HG03097 (cell line): ENCODE results near the gene ROBO1.

Experiments used
- ATAC-seq: cut with Tn5 transposase; IDR thresholded peaks from one replicate; pipeline ENCODE4 v1.9.1; 2021; ENCODE audit not compliant: unreplicated experiment, low FRiP score

Gene ROBO1

GRCh38 chr3:78629544-78629943, 1138.3 kb downstream of the ROBO1 start:
- ATAC-seq, result no peak

- no peak for ATAC-seq
These were observed 1146.6 kb downstream of the ROBO1 start for GRCh38 chr3:78621061-78621716.

- ATAC-seq, result no peak
These were observed 1153.3 kb downstream of the ROBO1 start for GRCh38 chr3:78614486-78614885.

DNA sequence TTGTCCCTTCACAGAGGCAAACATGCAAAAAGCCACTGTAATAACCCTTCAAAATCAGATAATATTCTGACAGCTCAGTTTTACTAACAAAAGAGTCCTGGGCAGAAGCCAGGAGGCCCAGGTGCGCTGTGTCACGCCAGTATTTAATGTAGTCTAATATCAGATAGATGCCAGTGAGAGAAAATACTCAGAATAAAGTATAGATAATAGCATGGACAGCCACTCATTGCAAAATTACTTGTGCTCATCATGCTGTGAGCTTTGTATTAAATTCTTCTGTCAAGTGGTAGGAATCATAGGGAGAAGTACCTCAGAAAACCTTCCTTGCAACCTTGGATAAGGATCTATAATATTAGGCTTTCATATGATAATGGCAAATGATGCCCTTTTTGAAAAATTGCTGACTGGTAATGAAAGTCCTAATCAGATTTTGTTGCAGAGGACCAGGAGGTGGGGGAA, 1154.3 kb downstream of the ROBO1 start:
- ATAC-seq, result no peak

DNA sequence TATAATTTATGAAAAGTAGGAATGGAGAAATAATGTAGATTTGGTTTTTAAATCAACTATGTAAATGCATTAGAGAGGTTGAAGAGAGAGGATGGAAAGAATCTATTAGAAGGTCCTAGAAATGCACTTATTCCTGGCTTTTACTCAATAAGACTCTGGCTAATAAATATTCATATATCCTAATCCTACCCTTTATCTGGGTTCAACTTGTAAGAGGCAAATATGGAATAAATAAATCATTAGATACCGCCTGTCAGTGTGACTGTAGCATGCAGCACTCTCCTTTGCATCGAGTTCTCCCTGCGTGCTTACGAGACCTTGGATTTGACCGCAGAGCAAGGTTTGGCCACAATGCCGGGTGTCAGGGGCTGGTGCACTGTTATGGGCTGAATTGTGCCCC, 1156.5 kb downstream of the ROBO1 start:
- no peak for ATAC-seq

DNA sequence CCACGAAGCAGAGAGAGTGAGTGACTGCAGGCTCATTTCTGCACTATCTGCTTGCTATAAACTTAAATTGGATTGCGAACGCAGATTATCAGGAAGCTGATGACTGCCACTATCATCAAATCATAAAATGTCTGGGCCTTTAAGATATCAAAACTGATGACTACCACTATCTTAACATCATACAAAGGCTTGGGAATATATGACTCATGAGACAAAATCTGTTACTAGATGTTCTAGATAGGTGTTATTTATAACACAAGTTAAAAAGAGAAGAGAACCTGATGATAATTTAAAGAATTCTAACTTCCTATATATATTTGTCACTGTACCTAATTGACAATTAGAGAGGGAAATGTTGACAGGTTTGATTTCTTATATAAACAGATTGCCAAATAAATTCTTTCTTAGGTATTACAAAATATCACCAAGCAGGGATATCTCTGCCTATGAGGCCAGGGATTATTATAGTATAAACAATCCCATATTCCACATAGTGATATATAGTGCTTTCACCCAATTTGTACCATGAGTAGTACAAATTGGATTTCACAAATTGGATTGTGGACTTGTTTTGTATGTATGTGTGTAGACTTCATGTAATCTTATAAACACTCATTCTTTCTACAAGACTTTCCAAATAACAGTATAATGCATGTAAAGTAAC, 1157.2 kb downstream of the ROBO1 start:
- no peak for ATAC-seq

GRCh38 chr3:78606756-78607155, 1161.0 kb downstream of the ROBO1 start:
- no peak for ATAC-seq

GRCh38 chr3:78605178-78605577, 1162.6 kb downstream of the ROBO1 start:
- no peak for ATAC-seq

DNA sequence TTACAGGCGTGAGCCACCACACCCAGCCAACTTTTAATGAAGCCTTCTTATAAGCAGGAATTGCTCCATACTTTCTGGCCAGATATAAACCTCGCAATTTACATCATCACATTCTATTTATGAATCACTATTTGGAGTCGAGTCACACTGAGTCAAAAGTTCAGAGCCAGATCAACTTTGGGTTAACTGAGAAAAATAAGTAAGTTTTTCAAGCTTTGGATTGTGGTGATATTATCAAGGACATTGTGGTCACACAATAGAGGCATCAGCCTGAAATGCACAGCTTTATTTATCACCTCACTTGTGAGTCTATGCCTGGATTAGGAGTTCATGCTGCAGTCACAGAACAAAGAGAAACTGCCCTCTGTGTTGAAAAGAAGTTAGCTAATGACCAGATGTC, 1163.5 kb downstream of the ROBO1 start:
- ATAC-seq, result no peak

DNA sequence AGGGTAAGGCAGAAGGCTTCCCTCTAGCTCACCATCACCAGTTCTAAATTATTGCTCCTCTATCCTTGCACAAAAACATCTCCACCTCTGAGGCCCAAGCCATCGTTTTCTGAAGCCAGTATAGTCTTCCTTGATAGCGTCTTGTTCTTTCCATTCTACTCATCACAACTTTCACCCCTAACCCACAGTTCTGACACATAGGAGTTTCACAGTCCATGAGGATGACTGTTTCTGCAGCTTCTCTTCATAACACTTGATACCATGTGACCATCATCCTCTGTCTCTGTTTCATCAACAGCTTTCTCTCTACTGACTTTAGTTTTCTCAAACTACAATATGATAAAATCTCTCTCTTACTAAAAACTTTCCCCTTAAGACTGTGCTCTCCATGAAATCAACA, 1166.5 kb downstream of the ROBO1 start:
- ATAC-seq, result no peak

DNA sequence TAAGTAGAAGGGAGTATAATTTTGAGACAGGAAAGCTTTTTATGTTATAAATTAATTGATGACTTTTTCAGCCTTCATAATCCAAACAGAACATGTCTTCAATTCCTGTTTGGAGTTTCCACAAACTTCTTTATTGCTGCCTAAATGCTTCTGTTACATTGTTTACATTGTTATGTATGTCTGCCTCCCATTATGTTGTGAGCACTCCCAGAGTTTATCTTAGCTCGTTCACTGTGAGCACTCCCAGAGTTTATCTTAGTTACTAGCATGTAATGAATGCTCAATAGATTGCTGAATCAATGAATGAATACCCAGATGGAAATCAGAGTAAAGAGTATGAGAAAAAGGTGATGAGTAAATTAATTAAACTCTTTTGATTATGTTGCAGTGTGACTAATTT, 1178.0 kb downstream of the ROBO1 start:
- ATAC-seq, result no peak

DNA sequence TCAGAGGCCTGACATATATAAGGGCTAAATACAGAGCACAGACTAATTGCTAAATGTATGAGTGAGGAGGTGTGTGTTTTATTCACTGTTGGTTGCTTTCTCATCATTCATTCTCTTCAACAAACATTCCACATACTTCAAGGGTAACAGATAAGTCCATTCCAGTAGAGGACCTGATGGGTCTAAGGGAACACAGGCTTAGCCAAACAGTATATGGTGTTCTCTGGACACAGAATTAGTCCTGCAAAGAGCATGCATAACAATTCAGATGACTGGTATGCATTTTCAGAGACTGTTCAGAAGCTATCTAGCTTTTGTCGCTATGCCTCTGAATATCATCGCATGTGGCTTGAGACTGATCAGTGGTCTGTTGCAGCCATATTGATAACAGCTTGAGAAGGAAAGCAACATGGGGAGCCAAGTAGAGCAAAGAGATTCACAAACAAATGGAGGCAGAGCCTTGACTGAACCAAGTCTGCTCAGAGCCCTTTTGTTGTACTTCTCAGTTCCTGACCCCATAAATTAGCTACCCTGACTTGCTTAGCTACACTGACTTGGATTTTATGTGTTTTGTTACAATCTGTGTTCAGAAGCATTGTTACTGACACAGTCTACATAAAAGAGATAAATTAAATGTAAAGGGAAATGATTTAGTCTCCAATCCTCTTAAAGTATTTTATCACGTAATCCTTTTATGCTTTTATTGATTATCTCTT, 1178.7 kb downstream of the ROBO1 start:
- no peak for ATAC-seq

- ATAC-seq, result no peak
These were observed 1187.1 kb downstream of the ROBO1 start for GRCh38 chr3:78580681-78581080.

DNA sequence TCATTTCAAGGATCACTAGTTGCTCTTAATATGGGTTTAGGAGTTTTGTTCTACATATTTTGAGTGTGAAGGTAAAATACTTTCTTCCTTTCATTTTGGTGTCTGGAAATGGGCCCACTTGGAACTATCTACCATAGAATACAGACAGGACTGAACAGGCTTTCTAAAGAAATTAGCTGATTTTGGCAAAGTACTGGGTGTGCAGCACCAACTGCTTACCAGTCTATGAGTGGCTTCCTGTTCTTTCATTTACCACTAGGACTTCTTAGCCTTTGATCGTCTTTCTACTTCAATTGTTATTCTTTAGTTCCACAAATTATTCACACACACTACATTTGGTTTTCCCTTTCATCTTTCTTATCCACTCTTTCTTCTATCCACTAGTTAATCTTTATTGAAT, 1196.3 kb downstream of the ROBO1 start:
- no peak for ATAC-seq

DNA sequence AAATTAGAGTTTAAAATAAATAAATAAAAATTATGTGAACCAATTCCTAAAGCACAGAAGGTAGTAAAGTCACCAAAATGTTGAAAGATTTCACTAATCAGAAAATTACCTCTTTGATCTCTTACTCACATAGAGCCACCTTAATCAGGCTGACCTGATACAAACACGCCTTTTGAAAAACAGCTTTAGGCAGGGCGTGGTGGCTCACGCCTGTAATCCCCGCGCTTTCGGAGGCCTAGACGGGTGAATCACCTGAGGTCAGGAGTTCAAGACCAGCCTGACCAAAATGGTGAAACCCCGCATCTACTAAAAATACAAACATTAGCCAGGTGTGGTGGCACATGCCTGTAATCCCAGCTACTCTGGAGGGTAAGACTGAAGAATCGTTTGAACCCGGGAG, 1197.3 kb downstream of the ROBO1 start:
- no peak for ATAC-seq

GRCh38 chr3:78569804-78570203, 1198.0 kb downstream of the ROBO1 start:
- no peak for ATAC-seq

- no peak for ATAC-seq
These were observed 1202.1 kb downstream of the ROBO1 start for GRCh38 chr3:78565712-78566111.

- no peak for ATAC-seq
These were observed 1205.5 kb downstream of the ROBO1 start for GRCh38 chr3:78562328-78562727.
